Activated naive CD8-positive, alpha-beta T cell (primary cell): ENCODE measurements around the gene PGLYRP2.
"Not testable (repeated sequence)": the region's sequence is repeated elsewhere in the genome, so short reads cannot be mapped to it uniquely, and the experiment has no call there.

Experiments
- H3K27ac Mint-ChIP-seq: one replicate; pipeline ENCODE4 v1.8.0; 2021; ENCODE audit warnings: mixed read lengths
- H3K27me3 Mint-ChIP-seq: one replicate; pipeline ENCODE4 v1.8.0; 2021; ENCODE audit warnings: mixed read lengths
- H3K36me3 Mint-ChIP-seq: one replicate; pipeline ENCODE4 v1.8.0; 2021; ENCODE audit warnings: mixed read lengths
- H3K4me1 Mint-ChIP-seq: one replicate; pipeline ENCODE4 v1.8.0; 2021; ENCODE audit warnings: low read depth, mixed read lengths
- H3K4me3 Mint-ChIP-seq: one replicate; pipeline ENCODE4 v1.8.0; 2021; ENCODE audit warnings: mild to moderate bottlenecking, mixed read lengths
- H3K9me3 Mint-ChIP-seq: one replicate; pipeline ENCODE4 v1.8.0; 2021; ENCODE audit warnings: low read depth, mixed read lengths

Gene PGLYRP2

GRCh38 chr19:15502264-15502663 is 23.0 kb upstream of the PGLYRP2 start:
- Mint-ChIP-seq H3K36me3 (no peaks in the 10 kb centered on the region), H3K9me3 (no peaks in the 10 kb centered on the region), H3K27me3 (no peaks in the 10 kb centered on the region), H3K27ac (no peak overlapping the region), H3K4me3 (no peak overlapping the region), H3K4me1 (peaks cover 21% of the 10 kb centered on the region)

DNA sequence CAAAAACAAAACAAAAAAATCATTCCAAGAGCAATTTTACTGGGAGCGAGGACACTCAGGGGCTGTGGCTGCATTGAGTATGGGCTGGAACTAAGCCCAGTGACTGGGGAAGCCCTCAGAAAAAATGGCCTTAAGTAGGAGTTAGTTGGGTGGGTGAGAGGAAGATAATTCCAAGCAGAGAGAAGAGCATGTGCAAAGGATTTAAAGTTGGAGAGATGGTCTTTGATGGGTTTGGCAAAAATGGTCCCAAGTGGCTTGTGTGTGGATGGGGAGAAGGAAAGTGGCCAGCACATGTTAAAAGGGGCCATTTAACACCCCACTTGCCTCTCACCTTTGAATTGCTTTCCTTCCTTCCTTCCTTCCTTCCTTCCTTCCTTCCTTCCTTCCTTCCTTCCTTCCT is 22.3 kb upstream of the PGLYRP2 start:
- no peaks in the 10 kb centered on the region for H3K27me3 Mint-ChIP-seq
- no peak overlapping the region for H3K4me3 Mint-ChIP-seq
- no peak overlapping the region for H3K27ac Mint-ChIP-seq
- no peaks in the 10 kb centered on the region for H3K36me3 Mint-ChIP-seq
- peaks cover 21% of the 10 kb centered on the region for H3K4me1 Mint-ChIP-seq
- no peaks in the 10 kb centered on the region for H3K9me3 Mint-ChIP-seq

DNA sequence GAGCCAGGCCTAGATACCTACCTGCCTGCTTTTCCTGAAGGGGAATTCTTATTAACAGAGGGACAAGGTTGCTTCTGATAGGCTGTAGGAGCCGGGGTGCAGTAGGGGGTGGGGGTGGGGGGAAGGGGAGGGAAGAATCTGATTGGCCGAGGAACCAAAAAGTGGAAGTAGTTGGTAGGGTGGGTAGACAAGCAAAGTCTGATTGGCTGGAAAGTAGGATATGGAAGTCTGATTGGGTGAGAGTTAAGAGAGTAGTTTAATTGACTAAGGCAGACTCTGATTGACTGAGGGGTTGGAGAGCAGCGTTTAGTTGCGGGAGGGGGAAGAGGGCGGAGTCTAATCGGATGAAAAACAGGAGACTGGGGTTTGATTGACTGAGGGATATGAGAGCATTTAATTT is 19.6 kb upstream of the PGLYRP2 start:
- Mint-ChIP-seq H3K4me3 (no peak overlapping the region), H3K4me1 (peaks cover 21% of the 10 kb centered on the region), H3K9me3 (no peaks in the 10 kb centered on the region), H3K36me3 (no peaks in the 10 kb centered on the region), H3K27ac (no peak overlapping the region), H3K27me3 (no peaks in the 10 kb centered on the region)

DNA sequence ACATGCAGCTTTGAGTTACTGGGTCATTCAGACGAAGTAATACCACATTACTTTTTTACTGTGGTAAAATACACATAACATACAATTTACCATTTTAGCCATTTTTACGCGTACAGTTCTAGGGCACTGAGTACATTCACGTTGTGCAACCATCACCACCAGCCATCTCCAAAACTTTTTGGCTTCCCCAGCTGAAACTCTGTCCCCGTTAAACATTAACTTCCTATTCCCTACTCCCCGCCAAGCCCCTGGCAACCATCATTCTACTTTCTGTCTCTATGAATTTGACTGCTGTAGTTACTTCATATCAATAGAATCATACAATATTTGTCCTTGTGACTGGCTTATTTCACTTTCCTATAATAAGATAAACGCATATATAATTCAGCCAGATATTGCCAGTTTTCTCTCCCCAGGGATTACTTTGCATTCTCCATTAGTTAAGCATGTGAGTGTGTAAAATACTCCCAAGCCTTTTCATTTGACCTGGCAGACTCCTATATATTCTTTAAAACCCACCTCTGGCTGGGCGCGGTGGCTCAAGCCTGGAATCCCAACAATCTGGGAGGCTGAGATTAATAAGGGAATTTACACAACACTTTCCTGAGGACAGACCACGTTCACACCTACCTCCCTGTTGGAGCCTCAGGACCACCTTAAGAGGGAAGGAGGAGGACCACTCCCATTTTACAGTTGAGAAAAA is 19.0 kb upstream of the PGLYRP2 start:
- Mint-ChIP-seq H3K36me3 (no peaks in the 10 kb centered on the region), H3K4me3 (no peak overlapping the region), H3K27ac (no peak overlapping the region), H3K4me1 (peaks cover 21% of the 10 kb centered on the region), H3K9me3 (no peaks in the 10 kb centered on the region), H3K27me3 (no peaks in the 10 kb centered on the region)

GRCh38 chr19:15495151-15495550 is 15.8 kb upstream of the PGLYRP2 start:
- no peak overlapping the region for H3K4me3 Mint-ChIP-seq
- H3K4me1 Mint-ChIP-seq, result peaks cover 10% of the 10 kb centered on the region
- H3K9me3 Mint-ChIP-seq, result no peaks in the 10 kb centered on the region
- H3K27me3 Mint-ChIP-seq, result no peaks in the 10 kb centered on the region
- no peak overlapping the region for H3K27ac Mint-ChIP-seq
- no peaks in the 10 kb centered on the region for H3K36me3 Mint-ChIP-seq

DNA sequence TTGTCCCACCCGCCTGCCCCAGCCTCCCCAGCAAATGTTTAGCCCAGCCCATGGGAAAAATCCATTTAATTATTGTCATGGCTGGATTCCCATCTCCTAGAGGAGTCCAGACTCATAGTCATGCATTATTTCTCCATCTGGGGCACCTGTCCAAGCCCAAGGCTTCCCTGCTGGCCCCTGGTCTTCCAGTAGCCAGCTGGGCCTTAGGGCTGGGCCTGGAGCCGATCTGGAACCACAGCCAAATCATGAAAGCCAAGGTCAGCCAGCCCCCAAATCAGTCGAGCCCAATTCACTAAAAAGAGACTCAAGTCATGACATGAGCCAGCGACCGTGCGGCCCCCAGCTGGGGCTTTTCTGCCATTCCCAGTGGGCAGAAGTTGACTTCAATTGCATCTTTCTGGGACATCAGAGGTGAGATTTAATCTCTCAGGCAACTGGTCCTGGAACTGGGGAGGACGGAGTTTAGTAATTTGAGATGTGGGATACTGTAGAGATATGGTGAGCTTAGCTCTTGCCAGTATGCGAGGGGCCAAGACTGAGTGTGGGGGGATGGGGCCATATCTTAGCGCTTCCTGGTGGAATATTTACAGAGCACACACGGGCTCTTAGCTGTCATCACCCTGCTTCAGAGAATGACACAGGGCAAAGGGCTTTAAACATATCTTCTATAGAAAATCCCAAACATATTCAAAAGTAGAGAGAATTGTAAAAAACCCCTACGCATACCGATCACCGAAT is 9.4 kb upstream of the PGLYRP2 start:
- Mint-ChIP-seq H3K9me3 (no peaks in the 10 kb centered on the region), H3K4me3 (no peak overlapping the region), H3K27me3 (no peaks in the 10 kb centered on the region), H3K36me3 (no peaks in the 10 kb centered on the region), H3K4me1 (peaks cover 2% of the 10 kb centered on the region), H3K27ac (no peak overlapping the region)

DNA sequence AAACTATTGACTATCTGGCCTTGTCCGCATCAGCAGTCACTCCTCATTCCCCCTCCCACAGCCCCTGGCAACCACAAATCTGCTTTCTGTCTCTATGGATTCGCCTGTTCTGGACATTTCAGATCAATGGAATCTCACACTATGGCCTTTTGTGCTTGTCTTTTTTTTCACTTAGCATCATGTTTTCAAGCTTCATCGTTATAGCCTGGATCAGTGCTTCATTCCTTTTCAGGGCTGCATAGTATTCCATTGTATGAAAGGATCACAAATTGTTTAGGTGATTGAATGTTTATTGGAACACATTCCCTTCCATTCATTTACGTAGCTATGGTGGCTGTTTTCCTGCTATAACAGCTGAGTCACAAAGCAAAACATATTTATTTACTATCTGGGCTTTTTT is 7.7 kb upstream of the PGLYRP2 start:
- H3K36me3 Mint-ChIP-seq, result no peaks in the 10 kb centered on the region
- H3K4me3 Mint-ChIP-seq, result no peak overlapping the region
- no peak overlapping the region for H3K27ac Mint-ChIP-seq
- H3K9me3 Mint-ChIP-seq, result no peaks in the 10 kb centered on the region
- peaks cover 10% of the 10 kb centered on the region for H3K4me1 Mint-ChIP-seq
- H3K27me3 Mint-ChIP-seq, result no peaks in the 10 kb centered on the region

GRCh38 chr19:15485768-15486167 is 6.5 kb upstream of the PGLYRP2 start:
- H3K36me3 Mint-ChIP-seq, H3K27me3 Mint-ChIP-seq, H3K4me1 Mint-ChIP-seq: not testable (repeated sequence)

GRCh38 chr19:15480996-15481395 is 1.7 kb upstream of the PGLYRP2 start:
- H3K4me1 Mint-ChIP-seq, result peaks cover 38% of the 10 kb centered on the region
- H3K36me3 Mint-ChIP-seq, H3K4me3 Mint-ChIP-seq, H3K9me3 Mint-ChIP-seq, H3K27ac Mint-ChIP-seq, H3K27me3 Mint-ChIP-seq: not testable (repeated sequence)

More at GRCh38 chr19:15485768-15486167, 6.5 kb upstream of the PGLYRP2 start:
- H3K27ac Mint-ChIP-seq, H3K9me3 Mint-ChIP-seq, H3K4me3 Mint-ChIP-seq: not testable (repeated sequence)

- H3K27me3 Mint-ChIP-seq, result no peaks in the 10 kb centered on the region
- H3K36me3 Mint-ChIP-seq, result no peaks in the 10 kb centered on the region
- peaks cover 40% of the 10 kb centered on the region for H3K4me1 Mint-ChIP-seq
- no peak overlapping the region for H3K4me3 Mint-ChIP-seq
- H3K9me3 Mint-ChIP-seq, result no peaks in the 10 kb centered on the region
- no peak overlapping the region for H3K27ac Mint-ChIP-seq
These were observed 3.0 kb downstream of the PGLYRP2 start for GRCh38 chr19:15476325-15476724.

DNA sequence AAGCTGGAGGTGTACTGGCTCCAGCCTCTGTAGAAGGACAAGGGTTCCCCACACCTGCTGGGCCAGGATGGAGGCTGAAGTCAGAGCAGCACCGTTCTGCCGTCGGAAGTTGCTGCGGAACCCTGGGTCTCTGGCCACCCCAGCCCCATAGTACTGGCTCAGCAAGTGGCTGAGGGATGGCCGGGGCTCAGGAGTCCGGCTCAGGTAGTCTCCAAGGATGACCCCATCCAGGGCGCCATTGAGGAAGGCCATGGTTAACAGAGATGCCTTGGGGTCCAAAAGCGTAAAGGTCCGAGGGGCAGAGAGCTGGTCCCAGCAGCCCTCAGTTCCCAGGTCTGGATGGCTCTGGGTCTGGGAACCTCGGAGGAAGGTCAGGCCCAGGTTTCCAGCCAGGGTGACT is 3.7 kb downstream of the PGLYRP2 start:
- no peak overlapping the region for H3K4me3 Mint-ChIP-seq
- no peaks in the 10 kb centered on the region for H3K27me3 Mint-ChIP-seq
- no peaks in the 10 kb centered on the region for H3K36me3 Mint-ChIP-seq
- peaks cover 40% of the 10 kb centered on the region for H3K4me1 Mint-ChIP-seq
- no peaks in the 10 kb centered on the region for H3K9me3 Mint-ChIP-seq
- no peak overlapping the region for H3K27ac Mint-ChIP-seq

DNA sequence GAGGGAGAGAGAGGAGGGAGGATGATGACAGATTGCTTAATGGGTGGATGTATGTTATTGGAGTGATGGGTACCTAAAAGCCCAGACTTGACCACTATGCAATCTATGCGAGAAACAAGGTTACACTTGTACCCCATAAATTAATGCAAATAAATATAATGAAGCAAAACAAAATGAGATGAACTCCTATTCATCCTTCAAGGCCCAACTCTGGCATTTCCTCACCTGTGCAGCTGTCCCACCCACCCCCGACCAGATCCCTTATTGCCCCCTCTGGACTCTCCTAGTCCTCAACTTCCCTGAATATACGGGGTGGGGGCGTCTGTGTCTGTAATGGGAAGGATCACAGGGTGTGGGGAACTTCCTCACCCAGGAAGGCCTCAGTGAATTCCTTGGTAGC is 4.1 kb downstream of the PGLYRP2 start:
- no peaks in the 10 kb centered on the region for H3K27me3 Mint-ChIP-seq
- H3K4me3 Mint-ChIP-seq, result no peak overlapping the region
- H3K36me3 Mint-ChIP-seq, result no peaks in the 10 kb centered on the region
- H3K4me1 Mint-ChIP-seq, result peaks cover 37% of the 10 kb centered on the region
- no peak overlapping the region for H3K27ac Mint-ChIP-seq
- H3K9me3 Mint-ChIP-seq, result no peaks in the 10 kb centered on the region

DNA sequence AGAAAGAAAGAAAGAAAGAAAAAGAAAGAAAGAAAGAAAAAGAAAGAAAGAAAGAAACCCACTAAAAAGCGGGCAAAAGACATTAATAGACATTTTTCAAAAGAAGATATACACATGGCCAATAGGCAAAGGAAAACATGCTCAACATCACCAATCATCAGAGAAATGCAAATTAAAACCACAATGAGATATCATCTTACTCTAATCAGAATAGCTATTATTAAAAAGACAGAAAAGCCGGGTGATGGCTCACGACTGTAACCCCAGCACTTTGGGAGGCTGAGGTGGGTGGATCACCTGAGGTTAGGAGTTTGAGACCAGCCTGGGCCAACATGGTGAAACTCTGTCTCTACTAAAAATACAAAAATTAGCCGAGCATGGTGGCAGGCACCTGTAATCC is 5.5 kb downstream of the PGLYRP2 start:
- H3K27me3 Mint-ChIP-seq, H3K36me3 Mint-ChIP-seq, H3K9me3 Mint-ChIP-seq, H3K4me3 Mint-ChIP-seq, H3K27ac Mint-ChIP-seq: not testable (repeated sequence)
- H3K4me1 Mint-ChIP-seq, result peaks cover 35% of the 10 kb centered on the region

- Mint-ChIP-seq H3K36me3 (no peaks in the 10 kb centered on the region), H3K4me1 (peaks cover 48% of the 10 kb centered on the region), H3K27ac (no peak overlapping the region), H3K27me3 (no peaks in the 10 kb centered on the region), H3K9me3 (no peaks in the 10 kb centered on the region), H3K4me3 (no peak overlapping the region)
These were observed 7.6 kb downstream of the PGLYRP2 start for GRCh38 chr19:15471639-15472101.

DNA sequence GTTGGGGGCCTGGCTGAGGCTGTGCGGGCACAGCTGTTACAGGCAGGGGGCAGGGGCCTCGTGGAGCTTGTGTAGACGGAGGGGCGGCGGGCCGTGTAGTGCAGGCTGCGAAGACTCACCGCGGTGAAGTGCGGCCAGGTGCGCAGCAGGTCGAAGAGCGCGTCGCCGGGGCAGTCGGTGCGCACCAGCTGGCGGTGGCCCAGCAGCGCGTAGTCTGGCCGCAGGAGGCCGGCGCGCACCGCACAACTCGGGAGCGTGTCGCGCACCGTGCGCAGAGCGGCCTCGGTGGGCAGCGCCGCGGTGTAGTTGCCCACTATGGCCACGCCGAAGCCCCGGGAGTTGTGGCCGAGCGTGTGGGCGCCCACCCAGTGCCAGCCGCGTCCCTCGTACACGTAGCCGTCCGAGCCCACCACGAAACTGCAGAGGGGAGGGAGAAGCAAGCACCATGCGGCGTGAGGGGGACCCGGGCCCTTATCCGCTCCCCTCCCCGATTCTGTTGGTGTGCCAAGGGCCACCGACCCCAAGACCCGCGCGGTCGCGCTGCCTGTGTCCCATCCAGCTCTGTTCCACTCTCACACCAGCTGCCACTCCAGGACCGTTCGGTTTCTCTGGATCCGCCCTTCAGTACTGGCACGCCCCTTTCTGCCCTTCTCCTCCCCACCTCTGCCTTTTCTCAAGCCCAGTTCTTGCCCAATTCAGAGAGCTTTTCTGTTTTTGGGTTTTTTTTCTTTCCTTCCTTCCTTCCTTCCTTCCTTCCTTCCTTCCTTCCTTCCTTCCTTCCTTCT is 9.6 kb downstream of the PGLYRP2 start:
- Mint-ChIP-seq H3K9me3 (no peaks in the 10 kb centered on the region), H3K36me3 (no peaks in the 10 kb centered on the region), H3K4me1 (peaks cover 52% of the 10 kb centered on the region), H3K27me3 (no peaks in the 10 kb centered on the region), H3K4me3 (peak overlapping the region; percentile 90), H3K27ac (peak overlapping the region; percentile 87)
